GM12873 (cell line): ENCODE measurements around the gene RALGDS.

Source experiments
- TF ChIP-seq, protein P1 (sequence below): IDR thresholded peaks from 2 replicates; pipeline ENCODE4 v1.5.1; 2012; ENCODE audit warnings: low read depth, mild to moderate bottlenecking, moderate library complexity, low read length, control low read depth; ENCODE audit not compliant: insufficient read depth; ENCODE audit errors: missing control alignments

The RALGDS gene

DNA sequence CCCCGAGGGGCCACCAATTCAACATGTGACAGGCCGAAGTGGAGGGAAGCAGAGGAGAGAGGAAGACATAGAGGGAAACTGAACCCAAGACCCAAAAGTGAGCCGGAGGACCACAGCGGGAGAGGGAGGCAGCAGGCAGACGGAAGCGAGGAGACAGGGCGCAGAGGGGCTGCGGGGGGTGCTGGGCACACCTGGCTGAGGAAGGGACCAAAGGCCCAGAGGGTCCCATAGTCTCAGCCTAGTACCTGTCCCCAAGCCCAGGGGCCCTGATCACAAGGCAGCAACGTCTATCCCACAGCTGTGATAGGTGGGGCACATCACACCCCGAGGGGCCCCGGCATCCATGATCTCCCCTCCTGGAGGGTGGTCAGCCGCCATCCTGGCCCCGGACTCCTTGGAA is 7.1 kb upstream of the RALGDS start:
- TF ChIP-seq, protein P1, sequence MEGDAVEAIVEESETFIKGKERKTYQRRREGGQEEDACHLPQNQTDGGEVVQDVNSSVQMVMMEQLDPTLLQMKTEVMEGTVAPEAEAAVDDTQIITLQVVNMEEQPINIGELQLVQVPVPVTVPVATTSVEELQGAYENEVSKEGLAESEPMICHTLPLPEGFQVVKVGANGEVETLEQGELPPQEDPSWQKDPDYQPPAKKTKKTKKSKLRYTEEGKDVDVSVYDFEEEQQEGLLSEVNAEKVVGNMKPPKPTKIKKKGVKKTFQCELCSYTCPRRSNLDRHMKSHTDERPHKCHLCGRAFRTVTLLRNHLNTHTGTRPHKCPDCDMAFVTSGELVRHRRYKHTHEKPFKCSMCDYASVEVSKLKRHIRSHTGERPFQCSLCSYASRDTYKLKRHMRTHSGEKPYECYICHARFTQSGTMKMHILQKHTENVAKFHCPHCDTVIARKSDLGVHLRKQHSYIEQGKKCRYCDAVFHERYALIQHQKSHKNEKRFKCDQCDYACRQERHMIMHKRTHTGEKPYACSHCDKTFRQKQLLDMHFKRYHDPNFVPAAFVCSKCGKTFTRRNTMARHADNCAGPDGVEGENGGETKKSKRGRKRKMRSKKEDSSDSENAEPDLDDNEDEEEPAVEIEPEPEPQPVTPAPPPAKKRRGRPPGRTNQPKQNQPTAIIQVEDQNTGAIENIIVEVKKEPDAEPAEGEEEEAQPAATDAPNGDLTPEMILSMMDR = no peak

DNA sequence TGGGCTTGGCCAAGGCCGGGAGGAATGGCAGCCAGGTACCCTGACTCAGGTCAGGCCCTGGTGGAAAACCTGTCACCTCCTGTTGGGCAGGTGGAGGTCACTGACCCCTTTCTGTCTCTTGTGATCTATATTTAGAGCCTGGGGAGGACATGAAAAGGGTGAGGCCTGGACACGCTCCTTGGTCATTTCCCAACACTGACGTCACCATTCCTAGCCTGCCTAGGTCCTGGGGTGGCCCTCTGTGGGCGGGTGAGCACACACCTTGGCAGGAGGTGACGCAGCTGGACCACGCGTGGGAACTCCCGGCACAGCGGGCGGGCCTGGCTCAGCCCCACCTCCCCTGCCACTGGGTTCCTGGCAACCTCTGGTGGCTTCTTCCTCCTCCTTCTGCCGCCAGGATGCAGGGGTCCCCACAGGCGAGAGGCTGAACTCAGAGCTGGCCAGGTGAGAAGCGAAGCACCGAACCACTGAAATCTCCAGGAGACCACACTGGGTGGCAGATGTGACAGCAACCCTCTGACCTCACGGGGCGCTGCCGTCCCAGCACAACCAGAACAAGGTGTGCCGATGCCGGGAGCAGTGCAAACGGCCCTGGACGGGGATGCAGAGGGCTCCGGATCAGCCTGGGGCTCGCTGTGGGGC is 6.4 kb upstream of the RALGDS start:
- TF ChIP-seq, protein P1 = no peak

DNA sequence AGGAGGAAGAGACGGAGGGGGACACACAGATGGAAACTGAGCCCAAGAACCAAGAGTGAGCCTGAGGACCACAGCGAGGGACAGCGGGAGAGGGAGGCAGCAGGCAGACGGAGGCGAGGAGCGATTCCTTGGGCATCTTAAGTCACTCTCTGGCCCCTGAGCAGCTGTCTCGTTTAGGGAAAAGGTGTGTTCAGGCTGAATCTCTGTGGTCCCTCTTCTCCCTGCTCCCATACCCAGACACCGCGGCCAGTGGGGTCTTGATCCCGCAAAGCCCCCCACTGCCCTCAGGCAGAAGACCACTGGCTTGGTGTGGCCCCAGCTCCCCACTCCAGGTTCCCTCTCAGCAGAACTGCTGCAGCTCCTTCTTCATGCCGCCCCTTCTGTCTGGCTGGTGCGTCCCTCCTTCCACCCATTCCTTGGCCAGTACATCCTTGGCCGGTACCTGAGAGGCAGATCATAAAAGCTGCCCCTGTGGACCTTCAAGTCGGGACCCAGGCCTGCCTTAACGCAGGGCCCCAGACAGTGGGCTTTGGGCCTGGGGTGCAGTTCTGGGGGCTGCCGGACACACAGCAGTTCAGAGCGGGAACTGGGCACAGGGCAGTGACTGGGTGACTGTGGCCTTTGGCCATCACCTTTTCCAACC is 5.8 kb upstream of the RALGDS start:
- TF ChIP-seq, protein P1 = no peak

DNA sequence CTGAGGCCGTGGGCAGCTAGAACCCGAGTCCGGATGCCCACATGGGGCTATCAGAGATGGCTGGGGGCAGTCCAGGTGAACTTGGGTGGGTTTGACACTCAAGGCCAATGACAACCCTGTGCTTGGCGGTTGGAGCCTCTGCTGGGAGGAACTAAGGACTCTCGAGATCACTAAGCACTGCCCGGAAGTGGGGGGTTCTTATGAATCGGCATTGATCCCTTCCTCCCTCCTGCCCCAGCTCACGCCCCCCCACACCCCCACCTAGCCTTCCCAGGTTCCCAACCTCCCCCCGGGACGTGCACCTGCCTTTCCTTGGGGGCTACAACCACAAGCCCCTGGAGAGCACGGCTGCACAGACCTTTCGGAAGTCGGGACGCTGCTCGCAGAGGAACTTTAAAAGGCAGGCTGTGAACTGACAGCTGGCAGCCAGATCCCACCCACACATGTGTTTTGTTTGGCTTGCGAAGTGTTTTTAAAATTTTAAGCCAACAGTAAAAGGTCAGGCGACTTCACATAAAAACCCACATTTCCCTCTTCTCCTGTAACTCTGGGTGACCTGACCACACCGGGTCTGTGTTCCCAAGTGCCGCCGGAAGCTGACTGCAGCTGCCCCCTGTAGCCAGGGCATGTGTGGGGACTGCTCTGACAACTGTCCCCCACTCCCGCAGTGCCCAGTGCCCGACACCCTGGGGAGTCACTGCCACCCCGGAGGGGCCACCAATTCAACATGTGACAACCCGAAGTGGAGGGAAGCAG is 5.1 kb upstream of the RALGDS start:
- TF ChIP-seq, protein P1 = no peak

DNA sequence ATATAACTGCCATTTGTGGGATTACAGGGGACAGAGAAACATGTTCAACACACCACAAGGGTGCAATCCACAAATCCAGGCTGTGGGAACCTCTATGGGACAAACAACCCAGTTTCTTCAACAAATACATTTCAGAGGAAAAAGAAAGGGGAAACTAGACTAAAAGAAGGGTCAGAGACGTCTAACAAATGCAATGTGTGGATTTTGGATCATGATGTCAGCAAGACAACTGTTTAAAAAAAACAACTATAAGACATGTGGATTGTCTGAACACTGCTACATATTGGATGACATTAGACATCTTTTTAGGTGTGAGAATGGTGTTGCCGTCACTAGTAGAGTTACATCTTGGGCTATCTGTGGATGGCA is 3.9 kb upstream of the RALGDS start:
- TF ChIP-seq, protein P1 = no peak

DNA sequence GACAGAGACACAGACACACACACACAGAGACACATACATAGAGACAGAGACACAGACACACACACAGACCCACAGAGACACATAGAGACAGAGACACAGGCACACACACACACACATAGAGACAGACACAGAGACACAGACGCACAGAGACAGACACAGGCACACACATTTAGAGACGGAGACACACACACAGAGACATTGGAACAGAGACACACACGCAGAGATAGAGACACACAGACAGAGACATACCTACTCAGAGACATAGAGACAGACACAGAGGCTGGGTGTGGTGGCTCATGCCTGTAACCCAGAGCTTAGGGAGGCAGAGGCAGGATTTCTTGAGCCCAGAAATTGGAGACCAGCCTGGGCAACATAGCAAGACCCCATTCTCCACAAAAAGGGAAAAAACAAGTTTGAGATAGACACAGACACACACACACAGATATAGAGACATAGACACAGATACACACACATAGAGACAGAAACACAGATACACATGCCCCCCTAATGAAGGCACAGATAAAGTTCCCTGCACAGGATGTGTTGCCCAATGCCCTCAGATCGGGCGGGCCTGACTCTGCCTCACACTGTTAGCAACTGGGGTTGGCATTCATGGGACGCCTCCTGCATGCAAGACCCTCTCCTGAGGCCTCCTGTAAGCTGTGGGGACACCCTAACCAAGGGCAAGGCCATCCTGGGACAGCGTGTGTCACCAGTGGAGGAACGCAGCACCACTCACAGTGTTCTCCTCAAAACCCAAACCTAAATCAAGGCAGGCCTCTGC is 3.3 kb upstream of the RALGDS start:
- TF ChIP-seq, protein P1 = no peak

DNA sequence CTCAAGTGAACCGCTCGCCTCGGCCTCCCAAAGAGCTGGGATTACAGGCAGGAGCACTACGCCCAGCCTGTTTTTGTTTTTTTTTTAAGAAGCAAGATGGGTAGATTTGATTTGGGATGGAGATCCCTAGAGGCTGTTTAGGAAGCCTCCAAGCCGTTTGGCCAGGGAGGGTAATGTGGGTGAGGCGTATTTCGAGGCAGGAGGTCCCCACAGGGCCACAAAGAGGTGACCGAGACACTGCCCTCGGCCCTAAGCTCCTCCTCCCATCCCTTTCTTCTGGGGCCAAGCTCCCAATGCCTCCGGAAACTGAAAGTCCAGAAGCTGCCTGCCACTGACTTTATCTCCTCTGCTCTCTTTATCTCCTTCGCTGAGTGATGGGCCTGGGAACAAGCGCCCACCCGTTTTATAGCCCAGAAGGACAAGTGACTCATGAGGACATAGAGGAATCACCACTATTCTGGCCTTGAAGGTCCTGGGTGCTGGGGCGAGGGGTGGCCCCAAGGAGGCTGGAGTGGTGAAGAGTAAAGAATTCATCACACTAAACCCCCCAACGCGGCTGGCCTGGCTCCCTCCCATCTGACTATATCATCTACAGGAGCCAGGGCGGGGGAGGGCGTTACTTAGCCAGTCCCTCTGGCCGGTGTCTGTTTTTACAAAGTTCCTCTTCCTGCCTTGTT is 2.0 kb upstream of the RALGDS start:
- TF ChIP-seq, protein P1 = no peak
